IPS-NIHi11 (cell line): ENCODE data around the gene VPS39.

Experiments used
- DNase-seq: peaks from one replicate; pipeline ENCODE4 v3.0.0; 2012; ENCODE audit warnings: mixed read lengths, low spot score

The VPS39 gene

DNA sequence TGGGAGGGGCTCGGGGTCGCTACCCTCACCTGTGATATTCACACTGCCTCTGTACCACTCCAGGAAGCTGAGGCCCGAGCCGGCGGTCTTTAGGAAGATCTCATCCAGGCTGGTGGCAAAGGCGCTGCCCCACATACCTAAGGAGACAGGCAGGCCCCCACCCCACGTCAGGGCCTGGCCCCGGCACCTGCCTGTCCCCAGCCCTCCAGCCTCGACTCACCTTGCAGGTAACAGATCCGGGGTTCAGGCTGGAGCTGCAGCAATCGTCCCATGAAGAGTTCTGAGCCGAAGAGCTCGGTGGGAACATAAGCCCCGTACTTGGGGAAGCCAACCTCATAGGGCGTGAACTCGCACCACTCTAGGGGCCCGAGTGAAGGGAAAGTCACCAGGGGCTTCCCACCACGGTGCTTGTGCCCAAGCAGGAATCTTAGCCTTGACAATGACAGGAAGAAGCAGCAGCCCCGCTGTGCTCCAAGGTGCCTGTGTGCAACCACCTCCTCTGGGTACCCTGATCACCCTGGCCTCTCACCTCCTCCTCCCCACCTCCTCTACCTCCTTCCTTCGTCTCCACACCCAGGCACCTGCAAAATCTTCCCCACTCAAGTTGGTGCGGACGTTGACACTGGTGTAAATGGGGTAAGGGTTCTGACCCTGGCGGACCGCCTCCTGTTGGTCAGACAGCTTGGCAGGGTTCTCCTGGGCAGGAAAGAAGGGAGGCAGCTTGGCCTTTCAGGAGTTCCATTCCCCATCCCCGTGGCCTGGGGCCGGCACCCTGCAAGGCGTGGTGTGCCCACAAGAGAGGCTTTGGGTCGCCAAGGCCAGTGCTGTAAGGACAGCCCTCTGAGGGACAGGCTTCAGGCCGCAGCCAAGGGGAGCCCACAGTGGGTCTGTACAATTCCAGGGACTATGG is 62.3 kb downstream of the VPS39 start:
- no peak for DNase-seq

DNA sequence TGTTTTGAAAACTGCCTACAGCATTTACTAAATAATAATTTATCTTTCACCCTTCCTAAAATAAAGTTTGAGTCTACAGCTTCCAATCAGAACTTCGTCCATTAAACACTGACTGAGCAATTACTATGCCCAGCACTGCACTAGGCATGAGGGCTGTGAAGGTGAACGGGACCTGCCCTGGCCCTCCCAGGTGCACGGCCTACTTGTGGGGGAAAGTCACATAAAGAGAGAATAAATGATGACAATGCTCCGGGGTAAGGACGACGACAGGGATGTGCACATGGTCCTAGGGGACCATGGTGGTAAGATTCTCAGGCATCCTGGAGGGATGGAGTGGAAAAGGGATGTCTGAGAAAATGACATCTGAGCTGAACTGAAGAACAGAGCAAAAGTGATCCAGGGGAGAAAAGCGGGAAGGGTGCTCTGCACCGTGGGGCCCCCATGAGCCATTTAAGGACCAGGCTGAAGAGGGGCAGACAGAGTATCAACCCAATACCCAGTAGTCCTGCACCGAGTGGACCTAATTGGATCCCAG is 63.2 kb downstream of the VPS39 start:
- DNase-seq: no peak

DNA sequence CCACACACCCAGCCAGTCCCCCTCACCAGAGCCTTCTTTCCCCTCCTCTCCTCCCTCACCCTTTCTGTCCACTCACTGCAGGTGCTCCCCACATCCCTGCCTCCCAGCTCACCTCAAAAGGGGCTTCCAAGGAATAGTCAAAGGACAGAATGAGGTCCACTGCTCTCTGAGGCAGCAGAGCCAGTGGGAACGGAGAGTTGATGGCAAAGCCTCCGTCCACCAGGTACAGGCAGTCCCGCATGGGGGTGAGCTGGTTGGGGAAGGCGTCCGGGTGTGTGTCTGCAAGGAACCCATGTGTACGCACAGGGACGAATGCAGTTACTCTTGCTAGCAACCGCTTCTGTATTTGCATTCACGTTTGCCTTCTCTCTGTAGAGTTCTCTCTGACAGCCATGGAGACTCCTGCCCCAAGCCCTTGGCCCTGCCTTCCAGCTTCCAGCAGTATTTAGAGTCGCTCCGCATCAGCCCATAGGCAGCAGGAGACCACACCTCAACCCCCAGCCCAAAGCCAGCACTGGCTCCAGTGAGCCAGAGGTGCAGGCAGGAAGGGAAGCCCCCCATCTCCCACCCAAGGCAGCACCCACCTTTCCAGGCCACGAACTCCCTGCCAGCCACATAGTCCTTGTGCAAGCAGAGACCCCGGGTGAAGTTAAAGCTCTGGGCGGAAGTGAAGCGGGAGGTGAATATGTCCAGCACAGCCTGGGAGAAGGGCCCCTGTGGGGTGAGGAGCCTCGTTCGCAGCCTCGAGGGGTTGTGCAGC is 64.1 kb downstream of the VPS39 start:
- no peak for DNase-seq

DNA sequence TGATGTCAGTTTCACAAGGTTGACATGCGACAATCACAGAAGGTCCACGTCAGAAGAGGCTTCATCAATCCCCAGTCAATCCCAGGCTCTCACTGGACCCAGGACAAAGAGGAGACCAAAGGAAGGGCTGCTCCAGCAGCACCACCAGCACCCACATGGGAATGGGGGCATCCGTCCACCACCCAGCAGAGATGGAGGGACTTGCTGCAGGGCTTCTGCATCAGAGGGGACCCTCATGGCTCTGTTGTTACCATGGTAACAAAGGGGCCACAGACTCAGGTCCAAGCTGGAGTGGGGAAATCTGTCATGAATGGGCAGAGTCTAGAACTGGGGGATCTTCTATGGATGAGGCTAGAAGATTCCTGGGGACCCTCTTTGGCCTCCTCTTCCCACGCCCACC is 64.7 kb downstream of the VPS39 start:
- no peak for DNase-seq

DNA sequence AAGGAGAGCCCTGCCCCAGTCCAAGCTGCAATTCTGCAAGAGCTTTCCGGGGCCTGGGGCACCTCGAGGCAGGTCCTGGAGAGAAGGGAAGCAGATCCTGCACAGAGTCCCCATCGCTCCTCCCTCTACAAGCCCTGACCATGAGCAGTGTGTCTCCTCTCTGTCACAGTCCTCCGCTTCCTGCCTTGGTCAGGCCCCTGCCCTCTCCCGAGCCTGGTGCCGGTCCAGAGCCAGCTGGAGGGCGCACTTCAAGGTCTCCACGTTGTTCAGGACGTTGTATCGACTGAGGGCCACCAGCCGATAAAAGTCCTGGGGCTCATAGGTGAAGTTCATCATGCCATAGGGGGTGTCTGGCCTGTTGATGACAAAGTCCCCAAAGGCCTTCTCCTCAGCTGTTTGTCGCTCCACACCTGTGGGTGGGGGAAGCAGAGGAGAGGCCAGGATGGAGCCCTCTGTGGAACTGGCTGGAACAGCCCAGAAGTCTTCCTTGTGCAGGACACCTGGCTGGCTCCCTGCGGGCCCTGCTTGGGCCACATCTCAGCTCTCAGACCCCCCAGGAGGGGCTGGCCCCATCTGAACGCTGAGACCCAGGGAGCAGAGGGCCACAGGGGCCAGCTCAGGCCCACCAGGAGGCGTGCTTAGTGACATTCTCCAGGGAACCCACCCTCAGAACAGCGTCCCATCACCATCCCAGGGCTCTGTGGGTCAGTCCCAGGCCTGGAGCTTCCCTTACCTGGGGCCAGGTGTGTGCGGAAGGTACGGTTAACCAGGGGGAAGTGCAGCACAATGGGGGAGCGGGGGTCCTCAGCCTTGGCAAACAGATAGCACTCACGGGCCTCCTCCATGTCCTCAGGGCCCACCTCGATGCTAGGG is 66.1 kb downstream of the VPS39 start:
- DNase-seq: no peak

DNA sequence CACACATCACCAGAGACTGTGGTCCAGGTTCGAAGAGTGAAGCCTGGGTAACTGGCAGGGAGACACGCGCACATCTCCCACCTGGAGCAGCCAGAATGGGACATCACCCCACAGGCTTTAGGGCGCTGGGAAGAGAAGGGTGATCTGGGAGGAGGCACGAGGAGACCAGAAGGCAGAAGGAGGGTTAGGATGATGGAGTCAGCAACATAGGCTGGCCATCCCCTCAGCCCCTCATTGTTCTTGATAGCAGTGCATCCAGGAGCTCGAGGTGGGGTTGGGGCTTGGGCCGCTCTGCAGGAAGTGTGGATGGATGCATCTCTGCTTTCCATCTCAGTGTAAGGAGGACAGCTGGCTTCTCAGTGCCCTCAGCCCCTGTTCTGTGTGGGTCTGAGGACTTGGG is 66.9 kb downstream of the VPS39 start:
- DNase-seq: no peak

DNA sequence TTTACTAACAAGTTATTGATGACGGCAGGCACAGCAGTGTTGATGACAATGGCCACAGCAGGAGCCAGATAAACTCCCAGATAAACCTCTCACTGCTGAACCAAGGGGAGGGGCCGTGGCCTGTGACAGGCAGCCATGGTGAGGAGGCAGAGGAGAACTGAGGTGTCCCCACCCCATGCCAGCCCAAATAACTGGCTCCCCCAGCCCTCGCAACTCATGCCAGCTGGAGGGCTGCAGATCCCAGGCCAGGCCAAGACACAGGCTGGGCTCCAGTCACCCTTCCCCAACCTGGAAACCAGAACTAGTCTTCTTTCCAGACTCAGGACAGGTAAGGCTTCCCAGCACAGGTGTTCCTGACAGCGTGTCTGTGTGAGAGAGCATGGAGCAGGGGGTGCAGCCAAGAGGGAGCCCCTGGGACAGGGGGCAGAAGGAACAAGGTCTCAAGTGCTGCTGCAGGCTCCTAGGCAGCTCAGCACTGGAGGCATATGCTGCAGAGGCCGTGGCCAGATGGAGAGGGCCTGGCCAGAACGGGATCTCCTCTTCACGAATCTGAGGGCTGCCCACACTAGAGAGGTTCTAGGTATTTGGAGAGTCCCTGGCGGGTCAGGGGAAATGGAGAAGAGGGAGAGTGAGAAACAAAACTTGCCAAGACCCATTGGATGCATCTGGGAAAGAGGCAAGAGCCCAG is 67.6 kb downstream of the VPS39 start:
- DNase-seq: no peak

DNA sequence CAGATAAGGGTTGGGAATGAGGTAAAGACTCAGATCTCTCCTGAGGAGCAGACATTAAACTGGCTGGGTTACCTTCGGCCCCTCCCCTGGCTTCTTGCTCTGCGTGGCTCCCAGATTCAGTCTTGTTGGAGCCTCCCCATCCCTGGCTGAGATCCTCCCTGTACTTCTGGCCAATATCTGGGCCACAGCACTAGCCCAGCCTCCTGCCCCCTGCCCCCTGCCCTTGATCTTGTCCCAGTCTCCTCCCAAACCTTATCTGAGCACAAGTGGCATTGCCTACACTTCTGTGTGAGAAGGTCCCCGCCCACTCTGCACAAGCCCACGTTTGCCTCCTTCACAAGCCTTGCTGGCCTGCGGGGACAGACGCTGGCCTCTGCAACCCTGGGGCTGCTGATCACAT is 68.5 kb downstream of the VPS39 start:
- DNase-seq: no peak

DNA sequence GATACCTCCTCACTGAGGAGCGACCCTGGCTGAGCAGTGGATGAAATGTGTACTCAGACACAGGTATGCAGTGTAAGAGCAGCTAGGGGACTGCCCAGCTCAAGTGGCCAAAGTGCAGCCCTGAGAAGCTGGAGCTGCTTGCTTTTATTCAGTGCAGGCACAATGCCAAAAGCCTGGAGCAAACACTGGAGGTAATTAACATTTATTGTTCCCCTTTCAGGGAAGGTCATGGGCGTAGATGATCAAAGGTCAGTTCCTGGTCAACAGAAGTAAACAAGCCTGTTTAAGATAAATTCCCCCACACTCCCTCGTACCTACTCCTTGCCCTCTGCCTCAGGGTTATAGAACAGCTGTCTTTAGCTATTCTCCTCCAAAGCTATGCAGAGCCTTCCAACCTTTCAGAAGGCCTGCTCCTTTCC is 69.1 kb downstream of the VPS39 start:
- DNase-seq: no peak

DNA sequence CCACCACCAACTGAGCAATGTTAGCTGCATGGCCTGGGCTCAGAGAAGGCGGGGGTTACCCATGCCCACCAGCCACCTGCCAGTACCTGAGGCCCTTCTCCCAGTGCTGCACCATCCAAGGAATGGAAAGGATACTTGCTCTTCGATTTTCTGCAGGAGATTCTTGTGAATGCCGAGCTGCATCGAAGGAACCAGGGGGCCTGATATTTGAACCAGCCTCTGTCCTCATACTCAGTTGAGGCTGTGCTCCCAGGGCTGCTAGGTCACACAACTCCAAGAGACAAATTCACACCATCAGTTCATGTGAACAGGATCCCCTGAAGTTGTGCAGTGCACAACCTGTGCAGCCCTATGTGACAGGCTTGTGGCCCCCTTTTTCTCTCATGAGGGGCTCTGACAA is 69.7 kb downstream of the VPS39 start:
- DNase-seq: no peak

DNA sequence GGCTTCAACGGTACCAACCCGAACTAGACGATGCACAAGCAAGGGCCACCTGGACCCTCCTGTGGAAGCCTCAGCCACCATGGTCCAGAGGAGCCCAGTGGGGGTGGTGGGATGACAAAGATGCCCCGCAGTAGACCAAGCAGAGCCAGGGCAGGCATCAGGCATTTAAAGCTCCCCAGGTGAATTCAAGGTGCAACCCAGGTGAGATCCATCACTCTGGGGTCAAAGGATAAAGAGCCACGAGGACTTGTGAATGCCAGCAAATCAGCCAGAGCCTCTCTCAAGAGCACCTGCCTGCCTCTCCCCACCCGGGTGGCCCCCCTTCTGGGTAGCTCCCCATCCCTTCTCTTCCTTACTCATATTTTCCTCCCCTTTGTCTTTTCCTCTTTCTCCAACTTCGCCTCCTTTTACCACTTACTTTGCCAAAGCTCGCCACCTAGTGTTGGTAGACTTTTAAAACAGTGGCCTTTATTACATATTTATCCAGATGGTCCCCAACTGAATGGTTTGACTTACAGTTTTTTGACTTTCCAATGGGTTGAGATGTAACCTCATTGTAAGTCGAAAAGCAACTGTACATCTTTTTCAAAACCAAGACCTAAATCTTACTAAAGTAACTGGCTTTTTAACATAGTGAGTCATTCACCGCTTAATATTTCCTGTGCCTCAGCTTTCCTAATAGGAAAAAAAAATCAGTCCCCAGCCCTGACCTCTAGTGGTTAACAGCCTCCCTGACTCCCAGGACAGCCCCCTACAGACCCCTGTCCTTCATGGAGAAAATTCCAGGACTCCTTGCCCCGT is 70.4 kb downstream of the VPS39 start:
- DNase-seq: peak; percentile 81

DNA sequence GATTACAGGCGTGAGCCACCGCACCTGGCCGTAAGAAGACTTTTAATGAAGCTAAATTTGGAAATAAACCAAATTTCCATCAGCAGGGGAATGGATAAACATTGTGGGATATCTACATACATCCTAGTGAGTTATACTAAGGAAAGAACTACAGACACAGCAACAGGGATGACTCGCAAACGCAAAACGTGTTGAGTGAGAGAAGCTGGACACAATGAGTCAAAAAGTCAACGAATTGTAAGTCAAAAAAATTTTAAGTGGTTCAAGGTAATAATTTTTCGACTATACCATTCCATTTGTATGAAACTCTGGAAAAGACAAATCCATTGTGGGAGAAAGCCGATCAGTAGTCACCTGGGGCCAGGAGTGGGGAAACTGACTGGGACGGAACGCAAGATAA is 71.6 kb downstream of the VPS39 start:
- no peak for DNase-seq

DNA sequence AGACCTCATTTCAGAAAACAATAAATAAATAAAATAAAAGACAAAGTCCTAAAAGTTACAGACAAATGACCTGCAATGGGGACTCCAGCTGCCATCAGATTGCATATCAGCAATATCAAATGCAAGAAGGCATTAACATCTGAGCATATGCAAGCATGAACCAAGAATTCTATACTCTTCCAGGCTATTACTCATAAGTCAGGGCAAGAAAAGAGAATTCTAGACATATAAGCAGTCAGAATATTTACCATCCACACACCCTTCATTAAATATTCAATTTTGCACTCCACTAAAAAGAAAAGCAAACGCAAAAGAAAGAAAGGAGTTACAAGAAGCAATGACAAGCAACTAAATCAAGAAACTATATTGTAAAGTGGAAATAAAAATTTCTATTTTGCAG is 72.8 kb downstream of the VPS39 start:
- no peak for DNase-seq

DNA sequence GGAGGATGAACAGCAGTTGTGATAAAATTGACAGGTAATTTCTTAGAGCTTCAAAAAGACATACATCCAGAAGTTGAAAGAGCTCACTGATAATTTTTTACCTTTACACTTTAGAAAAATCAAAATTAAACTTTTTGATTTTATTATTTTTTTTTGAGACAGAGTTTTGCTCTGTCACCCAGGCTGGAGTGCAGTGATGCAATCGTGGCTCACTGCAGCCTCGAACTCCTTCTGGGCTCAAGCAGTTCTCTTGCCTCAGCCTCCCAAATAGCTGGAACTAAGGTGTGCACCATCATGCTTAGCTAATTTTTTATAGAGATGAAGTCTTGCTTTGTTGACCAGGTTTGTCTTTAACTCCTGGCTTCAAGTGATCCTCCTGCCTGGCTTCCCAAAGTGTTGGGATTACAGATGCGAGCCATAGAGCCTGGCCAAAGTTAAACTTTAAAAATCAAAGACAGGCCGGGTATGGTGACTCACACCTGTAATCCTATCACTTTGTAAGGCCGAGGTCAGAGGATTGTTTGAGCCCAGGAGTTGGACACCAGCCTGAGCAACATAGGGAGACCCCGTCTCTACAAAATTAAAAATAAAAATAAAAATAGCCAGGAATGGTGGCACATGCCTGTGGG is 73.4 kb downstream of the VPS39 start:
- DNase-seq: no peak

DNA sequence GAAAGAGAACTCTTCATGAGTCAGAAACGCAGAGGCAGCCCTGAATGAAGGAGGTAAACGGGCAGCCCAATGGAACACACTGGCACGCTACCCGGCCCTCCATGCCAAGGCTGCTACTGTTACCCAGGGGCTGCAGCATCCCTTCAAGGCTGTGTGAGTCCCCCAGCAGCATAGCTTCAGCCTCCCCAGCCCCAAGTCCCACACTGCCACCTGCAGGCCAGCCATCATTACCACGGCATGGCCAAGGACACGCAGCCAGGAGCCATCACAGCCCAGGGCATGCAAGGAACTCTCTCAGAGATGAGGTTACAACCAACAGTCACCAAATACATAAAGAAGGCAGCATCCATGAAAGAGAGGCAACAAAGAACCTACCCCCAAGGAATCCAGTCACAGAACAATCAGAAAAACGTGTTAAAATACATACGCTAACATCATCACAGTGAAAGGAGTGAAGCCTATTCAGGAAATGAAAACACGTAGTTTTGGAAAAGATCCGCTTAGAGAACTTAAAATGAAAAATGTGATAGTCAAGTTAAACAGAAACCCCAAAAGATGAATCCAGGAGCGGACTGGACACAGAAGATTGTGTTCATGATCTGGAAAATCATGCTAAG is 74.1 kb downstream of the VPS39 start:
- DNase-seq: peak; percentile 83

DNA sequence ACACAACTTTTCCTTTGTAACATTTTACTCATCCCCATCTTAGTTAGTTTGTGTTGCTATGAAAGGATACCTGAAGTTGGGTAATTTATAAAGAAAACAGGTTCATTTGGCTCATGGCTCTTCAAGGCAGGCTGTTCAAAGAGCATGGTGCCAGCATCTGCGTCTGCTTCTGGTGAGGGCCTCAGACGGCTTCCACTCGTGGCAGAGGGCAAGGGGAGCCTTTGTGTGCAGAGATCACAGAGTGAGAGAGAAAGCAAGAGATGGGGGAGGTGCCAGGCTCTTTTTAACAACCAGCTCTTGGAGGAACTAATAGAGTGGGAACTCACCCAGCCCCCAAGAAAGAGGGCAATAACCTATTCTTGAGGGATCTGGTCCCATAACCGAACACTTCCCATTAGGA is 74.7 kb downstream of the VPS39 start:
- no peak for DNase-seq

DNA sequence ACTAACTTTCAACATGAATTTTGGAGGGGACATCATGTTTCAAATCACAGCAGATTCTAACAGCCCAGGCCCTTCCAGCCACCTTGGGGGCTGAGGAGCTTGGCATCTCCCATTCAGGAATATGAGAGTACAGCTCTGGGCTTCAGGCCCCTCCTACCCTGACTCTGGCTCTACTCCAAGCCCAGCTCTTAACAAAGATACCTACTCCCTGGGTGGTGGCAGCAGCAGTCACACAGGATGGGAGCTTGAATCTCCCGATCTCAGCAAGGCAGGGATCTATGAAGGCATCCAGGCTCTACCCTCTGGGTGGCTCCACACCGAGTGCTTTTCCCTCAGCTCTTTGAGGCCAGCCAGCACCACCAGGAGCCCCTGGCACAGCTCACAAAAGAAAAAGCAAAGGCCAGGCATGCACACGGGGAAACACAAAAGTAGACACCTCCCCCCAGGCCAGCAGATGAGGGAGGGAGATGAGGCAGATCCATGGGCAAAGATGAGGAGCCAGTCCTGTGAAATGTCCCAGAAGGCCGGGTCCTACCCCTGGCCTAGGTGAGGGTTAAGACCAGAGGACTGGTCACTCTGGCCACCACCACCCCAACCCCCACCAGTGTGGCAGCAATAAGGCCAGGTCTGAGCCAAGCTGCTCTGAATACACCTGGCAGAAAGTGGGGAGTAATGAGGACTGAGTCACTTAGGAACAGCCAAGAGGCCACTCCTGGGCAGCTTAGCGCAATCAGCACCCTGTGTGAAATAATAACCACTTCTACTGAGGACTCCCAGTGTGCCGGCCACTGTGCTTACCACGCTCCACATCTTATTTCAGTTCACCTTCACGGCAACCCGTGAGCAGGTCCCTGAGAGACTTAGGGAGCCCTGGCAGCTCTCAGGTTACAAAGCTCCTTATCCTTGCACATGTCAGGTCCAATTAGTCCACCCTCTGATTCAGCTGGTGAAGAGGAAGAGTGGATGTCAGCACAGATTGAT is 76.0 kb downstream of the VPS39 start:
- DNase-seq: no peak

DNA sequence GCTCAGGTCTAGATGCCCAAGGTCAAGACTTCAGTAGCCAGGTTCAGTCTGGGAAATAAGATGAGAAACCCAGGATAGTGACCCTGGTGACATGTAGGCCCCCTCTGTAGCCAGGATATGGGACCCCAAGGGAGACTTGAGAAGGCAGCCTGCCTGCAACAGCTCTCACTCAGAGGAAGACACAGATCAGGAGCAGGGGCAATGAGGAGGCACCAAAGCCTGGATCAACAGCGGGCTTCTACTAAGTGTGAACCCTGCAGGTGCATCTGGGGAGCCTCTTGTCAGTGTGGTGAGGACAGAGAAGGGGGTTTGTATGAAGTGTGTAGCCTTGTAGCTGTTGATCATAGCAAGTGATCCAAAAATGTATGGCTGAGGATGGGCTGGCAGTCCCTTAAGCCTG is 77.1 kb downstream of the VPS39 start:
- DNase-seq: no peak
